Activated naive CD8-positive, alpha-beta T cell treated with anti-CD3 and anti-CD28 coated beads, Interleukin-2, amount 10 ng/mL, durations not matched to agents 7 days and 5 days (primary cell): Measurements from ENCODE around the gene MAPK7. TPM values are rescaled to one million over a fixed set of nuclear protein-coding genes. Genes with fewer than 3 reads are reported as not detected.

ENCODE experiments used
- ATAC-seq: fragments of 150-1000 bp; cut with Tn5 transposase; one replicate; pipeline ENCODE4 v1.10.0; 2021; ENCODE audit warnings: low read depth, moderate library complexity
- POLR2A ChIA-PET: fragments of 350-600 bp; sonication (Branson Sonifier 250); formaldehyde crosslinking; loops from one replicate; lab custom pipeline; 2021; ENCODE audit warnings: antibody characterized with exemption; lab: Charles Lee
- DNase-seq: peaks from one replicate; pipeline ENCODE4 v3.0.0; 2021
- H3K27ac Mint-ChIP-seq: one replicate; pipeline ENCODE4 v1.8.0; 2022; ENCODE audit warnings: mild to moderate bottlenecking, mixed read lengths
- H3K27me3 Mint-ChIP-seq: one replicate; pipeline ENCODE4 v1.8.0; 2022; ENCODE audit warnings: mild to moderate bottlenecking, moderate library complexity, mixed read lengths
- H3K36me3 Mint-ChIP-seq: one replicate; pipeline ENCODE4 v1.8.0; 2021; ENCODE audit warnings: mild to moderate bottlenecking, mixed read lengths
- H3K4me1 Mint-ChIP-seq: one replicate; pipeline ENCODE4 v1.8.0; 2021; ENCODE audit warnings: mixed read lengths
- H3K4me3 Mint-ChIP-seq: one replicate; pipeline ENCODE4 v1.8.0; 2022; ENCODE audit warnings: mild to moderate bottlenecking, moderate library complexity, mixed read lengths
- H3K9me3 Mint-ChIP-seq: one replicate; pipeline ENCODE4 v1.8.0; 2021; ENCODE audit warnings: mixed read lengths
- total RNA-seq, 2 experiments: library from RNA; stranded (reverse); gene quantifications; one replicate each; pipeline ENCODE4 v1.2.3, GENCODE V29; 2021

The MAPK7 gene
- total RNA-seq, 2 experiments from 2014 or later: 26.8 to 27.4 TPM

DNA sequence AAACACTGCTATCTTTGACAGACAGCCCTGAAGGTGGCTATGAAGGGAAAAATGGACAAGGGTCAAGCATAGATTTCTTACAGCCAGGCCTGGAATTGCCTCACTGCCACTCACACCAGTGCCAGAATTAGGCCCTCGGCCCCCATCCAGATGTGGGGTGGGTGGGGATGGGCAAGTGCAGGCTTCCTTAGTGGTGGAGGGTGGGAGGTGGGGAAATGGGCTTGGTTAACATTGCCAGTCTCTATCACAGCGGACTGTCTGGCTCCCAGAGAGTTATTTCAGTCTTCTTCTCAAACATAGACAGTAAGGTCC, 40.6 kb upstream of the MAPK7 start:
- ATAC-seq: peak; percentile 9
- POLR2A ChIA-PET: no interaction called here
- no peaks in the 10 kb centered on the region for H3K4me1 Mint-ChIP-seq

DNA sequence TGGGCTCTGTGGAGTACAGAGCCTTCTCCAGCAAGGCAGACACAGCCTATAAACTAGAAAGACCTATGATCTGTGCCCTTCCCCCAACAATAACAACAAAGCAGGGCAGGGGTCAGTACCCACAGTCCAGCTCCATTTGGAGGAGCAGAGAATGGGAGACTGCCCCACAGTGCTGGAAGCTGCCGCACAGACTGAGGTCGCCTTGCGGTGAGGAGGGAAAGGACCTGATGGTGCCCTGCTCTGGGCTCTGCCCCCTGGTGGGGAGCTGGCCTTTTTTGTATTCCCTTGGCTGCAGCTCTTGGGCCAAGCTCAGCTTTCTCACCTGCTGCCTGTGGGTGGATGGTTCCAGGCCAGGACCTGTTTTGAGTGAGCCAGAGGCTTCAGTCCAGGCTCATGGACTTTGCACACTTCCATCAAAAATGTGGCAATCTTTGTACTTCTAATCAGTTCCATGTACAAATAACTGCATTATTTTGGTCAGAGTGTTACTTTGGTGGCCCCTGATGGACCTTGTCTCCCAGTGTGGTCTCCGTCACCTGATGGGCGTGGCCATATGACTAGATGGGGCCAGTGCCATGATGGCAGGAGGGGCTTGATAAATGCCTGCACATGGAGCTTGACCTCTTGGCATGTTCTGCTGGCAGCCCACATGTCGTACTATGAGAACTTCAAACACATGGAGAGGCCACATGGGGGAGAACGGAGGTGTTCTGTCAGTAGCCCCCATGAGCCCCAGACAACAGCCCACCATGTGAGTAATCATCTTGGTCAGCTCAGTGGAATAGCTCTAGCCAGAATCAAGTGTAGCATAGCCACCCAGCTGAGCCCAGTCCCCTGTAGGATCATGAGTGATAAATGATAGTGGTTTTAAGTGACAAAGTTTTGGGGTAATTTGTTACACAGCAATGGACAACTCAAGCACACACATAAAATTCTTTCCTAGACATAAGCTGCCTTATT, 40.0 kb upstream of the MAPK7 start:
- Mint-ChIP-seq H3K4me1 (no peaks in the 10 kb centered on the region), H3K27me3 (peaks cover 23% of the 10 kb centered on the region), H3K4me3 (no peak overlapping the region), H3K9me3 (no peaks in the 10 kb centered on the region), H3K27ac (no peak overlapping the region), H3K36me3 (no peaks in the 10 kb centered on the region)
- ATAC-seq (peak; percentile 80), DNase-seq (peak; percentile 61)
- POLR2A ChIA-PET: no interaction called here

More for the DNA sequence above, 40.6 kb upstream of the MAPK7 start:
- no peaks in the 10 kb centered on the region for H3K36me3 Mint-ChIP-seq
- DNase-seq: no peak
- H3K4me3 Mint-ChIP-seq: no peak overlapping the region
- no peak overlapping the region for H3K27ac Mint-ChIP-seq
- no peaks in the 10 kb centered on the region for H3K9me3 Mint-ChIP-seq
- peaks cover 23% of the 10 kb centered on the region for H3K27me3 Mint-ChIP-seq

DNA sequence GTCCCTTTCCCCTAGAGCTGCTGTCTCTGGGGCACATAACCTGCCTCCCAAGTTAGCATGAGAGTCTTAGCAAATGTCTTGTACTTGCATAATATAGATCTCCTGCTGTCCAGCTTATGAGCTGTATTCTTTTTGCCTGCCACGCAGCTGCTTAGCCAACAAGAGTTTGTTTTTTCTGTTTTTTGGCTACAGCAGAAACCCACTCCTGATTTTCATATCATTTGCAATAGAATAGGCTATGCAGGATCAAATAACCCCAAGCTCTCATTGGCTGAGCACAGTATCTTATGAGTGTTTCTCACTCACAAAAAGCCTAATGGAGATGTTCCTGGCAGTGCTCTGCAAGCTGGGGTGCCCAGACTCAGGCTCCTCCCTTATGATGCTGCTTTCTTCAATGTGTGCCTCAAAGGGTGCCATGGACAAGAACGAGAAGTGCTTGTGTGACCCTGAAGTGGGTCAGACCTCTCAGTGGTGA, 38.9 kb upstream of the MAPK7 start:
- ATAC-seq (no peak), DNase-seq (no peak)
- Mint-ChIP-seq H3K27me3 (peaks cover 23% of the 10 kb centered on the region), H3K4me3 (no peak overlapping the region), H3K36me3 (no peaks in the 10 kb centered on the region), H3K9me3 (no peaks in the 10 kb centered on the region), H3K4me1 (no peaks in the 10 kb centered on the region), H3K27ac (no peak overlapping the region)
- POLR2A ChIA-PET: interaction anchor here (0.7 kb wide), 1 partner anchor 36 kb away, joined by 3 read pairs; no protein-coding TSS in a partner anchor

DNA sequence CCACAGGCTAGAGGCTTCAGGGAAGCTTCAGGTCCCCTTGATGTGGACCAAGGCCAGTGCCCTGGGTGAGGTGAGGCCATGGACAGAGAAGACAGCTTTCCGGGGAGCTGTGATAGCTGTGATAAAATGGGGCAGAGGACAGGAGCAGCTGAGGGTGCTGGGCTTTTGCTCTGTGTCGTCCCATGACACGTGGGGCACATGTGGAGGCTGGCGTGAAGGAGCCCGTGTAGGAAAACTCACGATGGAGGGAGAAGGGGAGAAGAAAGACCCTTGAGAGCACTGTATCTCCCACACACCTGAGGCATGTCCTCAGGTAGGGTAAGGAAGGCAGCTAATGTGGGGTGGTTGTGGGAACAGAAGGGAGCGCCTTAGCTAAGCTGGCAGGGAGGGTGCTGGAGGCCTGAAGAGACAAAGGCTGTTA, 37.1 kb upstream of the MAPK7 start:
- no peak for DNase-seq
- H3K36me3 Mint-ChIP-seq: no peaks in the 10 kb centered on the region
- H3K4me3 Mint-ChIP-seq: no peak overlapping the region
- no peaks in the 10 kb centered on the region for H3K4me1 Mint-ChIP-seq
- no peak for ATAC-seq
- H3K27ac Mint-ChIP-seq: no peak overlapping the region
- peaks cover 20% of the 10 kb centered on the region for H3K27me3 Mint-ChIP-seq
- no peaks in the 10 kb centered on the region for H3K9me3 Mint-ChIP-seq
- POLR2A ChIA-PET: no interaction called here

DNA sequence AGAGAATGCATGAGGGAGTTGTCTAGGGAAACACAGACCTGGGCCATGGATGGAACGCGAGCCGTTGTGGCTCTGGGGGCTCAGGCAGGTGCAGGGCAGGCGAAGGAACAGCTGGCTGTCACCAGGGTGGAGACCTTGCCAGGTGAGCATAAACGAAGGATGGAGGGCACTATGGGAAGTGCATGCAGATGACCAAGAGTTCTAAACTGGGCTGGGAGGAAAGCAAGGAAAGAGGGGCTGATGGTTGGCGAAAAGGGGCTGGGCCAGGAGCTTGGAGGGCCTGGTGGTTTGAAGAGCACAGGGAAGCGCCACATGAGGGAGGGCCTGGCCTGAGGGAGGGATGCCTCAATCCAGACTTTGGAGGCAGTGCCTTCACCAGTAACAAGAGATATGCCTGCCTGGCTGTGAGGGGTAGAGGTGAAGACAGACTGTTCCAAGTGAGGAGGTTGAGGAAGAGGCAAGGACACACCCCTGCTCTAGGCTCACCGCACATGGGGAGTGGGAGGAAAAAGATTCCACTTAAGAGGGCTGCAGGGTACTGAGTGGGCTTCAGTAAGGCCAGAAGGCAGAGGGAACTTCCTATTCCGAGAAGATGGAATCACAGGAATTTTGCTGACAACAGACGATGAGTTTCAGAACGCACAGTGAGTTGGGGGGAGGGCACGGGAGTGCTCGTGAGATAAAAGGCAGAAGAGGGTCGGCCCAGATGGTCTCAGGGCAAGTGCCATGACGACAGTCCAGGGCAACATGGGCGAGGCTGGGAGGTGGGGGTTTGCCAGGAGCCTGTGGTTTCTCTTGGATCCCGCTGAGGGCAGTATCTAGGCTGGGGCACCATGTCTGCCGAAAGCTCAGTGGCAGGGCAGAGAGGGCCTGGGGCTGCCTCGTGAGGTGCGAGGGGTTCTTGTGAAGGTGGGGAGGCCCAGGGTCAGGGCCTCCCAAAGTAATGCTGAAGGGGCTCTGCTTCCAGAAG, 36.4 kb upstream of the MAPK7 start:
- H3K4me1 Mint-ChIP-seq: no peaks in the 10 kb centered on the region
- no peaks in the 10 kb centered on the region for H3K36me3 Mint-ChIP-seq
- H3K27me3 Mint-ChIP-seq: peaks cover 20% of the 10 kb centered on the region
- no peaks in the 10 kb centered on the region for H3K9me3 Mint-ChIP-seq
- no peak overlapping the region for H3K27ac Mint-ChIP-seq
- POLR2A ChIA-PET: no interaction called here
- DNase-seq (no peak), ATAC-seq (no peak)
- H3K4me3 Mint-ChIP-seq: no peak overlapping the region

DNA sequence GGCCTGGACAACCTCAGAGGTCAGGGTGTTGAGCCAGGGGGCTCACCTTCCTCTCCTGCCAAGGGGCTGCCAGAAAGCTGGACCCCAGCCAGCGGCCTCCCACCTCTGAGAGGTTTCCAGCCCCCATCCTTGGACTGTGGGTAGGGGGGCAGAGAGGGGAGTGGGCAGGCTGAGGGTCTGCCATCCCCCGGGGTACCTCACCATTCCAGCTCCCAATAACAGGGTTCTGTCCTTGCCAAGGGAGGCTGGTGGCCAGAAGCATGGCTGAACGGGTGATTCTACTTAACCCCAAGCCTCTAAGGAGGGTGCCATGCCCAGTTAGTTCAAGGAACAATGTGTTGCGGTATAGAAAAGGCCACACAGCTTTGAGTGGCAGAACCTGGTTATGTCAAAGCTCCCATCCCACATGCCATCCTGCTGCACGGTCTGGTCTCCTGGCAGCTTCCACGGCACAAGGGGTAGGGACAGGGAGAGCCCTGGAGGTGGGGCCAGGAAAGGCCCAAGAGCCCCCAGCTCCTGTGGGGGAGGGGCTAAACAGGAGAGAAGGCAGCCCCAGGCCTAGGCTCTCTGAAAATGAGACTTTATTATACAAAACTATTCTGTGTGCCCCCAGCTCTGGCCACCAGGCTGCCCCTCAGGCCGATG, 35.6 kb upstream of the MAPK7 start:
- ATAC-seq (no peak), DNase-seq (no peak)
- H3K4me3 Mint-ChIP-seq: no peak overlapping the region
- no peaks in the 10 kb centered on the region for H3K9me3 Mint-ChIP-seq
- no peaks in the 10 kb centered on the region for H3K4me1 Mint-ChIP-seq
- peaks cover 16% of the 10 kb centered on the region for H3K27me3 Mint-ChIP-seq
- POLR2A ChIA-PET: no interaction called here
- H3K27ac Mint-ChIP-seq: no peak overlapping the region
- H3K36me3 Mint-ChIP-seq: no peaks in the 10 kb centered on the region

DNA sequence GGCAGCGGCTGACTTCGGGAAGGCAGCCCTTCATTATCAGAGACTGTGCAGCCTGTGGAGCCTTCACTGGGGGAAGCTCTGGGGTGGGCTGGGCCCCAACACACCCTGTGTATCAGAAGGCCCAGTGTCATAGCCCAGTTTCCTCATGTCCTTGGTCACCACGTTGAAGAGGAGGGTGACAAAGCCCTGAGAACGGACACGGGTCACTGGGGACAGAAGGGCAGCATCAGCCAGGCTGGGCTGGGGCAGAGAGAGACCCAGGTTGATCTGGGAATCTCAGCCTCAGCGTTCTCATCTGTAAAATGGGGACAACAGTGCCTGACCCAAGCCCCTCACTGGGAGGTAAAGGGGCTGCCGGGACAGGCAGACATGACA, 35.1 kb upstream of the MAPK7 start:
- POLR2A ChIA-PET: no interaction called here
- Mint-ChIP-seq H3K4me3 (no peak overlapping the region), H3K36me3 (no peaks in the 10 kb centered on the region), H3K27me3 (peaks cover 16% of the 10 kb centered on the region), H3K9me3 (no peaks in the 10 kb centered on the region), H3K27ac (no peak overlapping the region), H3K4me1 (no peaks in the 10 kb centered on the region)
- DNase-seq (no peak), ATAC-seq (no peak)

DNA sequence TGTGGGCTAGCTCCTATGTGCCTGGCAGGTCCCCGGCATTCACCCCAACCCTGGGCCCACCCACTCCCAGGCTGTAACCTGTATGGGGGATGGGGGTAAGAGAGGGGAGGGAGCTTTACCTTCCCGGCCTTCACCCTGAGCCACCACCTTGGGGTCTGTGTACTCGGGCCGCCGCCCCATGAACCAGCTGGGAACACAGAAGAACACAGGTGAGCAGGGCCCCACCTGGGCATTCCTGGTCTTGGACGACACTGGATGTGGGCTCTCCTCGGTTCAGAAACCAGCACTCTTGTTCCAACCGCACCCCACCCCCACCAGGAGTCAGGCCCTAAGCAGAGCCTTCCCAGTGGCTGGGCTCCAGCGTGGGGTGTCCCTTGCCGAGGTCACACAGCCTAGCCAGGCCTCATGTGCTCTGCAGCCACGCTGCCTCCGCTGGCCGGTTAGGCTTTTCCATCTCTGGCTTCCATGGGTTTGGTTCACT, 34.6 kb upstream of the MAPK7 start:
- Mint-ChIP-seq H3K36me3 (no peaks in the 10 kb centered on the region), H3K4me3 (no peak overlapping the region), H3K9me3 (no peaks in the 10 kb centered on the region), H3K27me3 (peaks cover 14% of the 10 kb centered on the region), H3K27ac (no peak overlapping the region), H3K4me1 (no peaks in the 10 kb centered on the region)
- DNase-seq (no peak), ATAC-seq (no peak)
- POLR2A ChIA-PET: no interaction called here

DNA sequence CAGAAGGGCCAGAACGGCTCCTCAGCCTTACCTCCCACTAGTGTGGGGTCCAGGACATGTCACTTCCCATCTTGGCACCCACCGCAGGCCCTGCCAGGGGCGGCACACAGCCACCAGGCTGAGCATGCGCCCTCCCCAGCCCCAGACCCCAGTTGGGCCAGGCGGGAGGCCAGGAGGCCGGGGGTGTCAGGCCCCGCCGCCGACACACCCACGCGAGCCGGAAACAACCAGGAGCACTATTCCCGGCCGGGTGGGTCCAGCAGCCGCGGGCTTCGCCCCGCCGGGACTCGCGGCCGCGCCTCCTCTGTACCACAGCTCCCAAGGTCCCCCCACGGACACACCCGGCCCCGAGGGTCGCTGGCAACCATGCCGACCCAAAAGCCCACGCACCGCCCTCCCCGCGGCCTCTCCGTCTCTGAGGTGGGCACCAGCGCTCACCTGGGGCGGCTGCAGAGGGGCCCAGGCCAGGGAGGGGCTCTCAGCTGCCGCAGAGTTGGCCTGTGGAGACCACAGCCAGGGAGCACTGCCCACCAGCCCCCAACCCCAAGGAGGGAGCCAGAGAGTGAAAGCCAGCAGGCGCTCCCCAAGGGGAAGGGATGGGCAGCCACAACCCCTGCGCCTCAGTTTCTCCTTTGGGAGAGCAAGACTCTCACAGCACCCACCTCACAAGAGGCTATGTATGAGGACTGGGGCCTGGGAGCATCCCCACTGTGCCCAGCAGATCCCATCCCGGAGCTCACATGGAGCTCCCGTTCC, 33.8 kb upstream of the MAPK7 start:
- ATAC-seq (no peak), DNase-seq (no peak)
- POLR2A ChIA-PET: no interaction called here
- Mint-ChIP-seq H3K27ac (no peak overlapping the region), H3K36me3 (no peaks in the 10 kb centered on the region), H3K27me3 (peaks cover 6% of the 10 kb centered on the region), H3K4me1 (no peaks in the 10 kb centered on the region), H3K9me3 (no peaks in the 10 kb centered on the region), H3K4me3 (no peak overlapping the region)

DNA sequence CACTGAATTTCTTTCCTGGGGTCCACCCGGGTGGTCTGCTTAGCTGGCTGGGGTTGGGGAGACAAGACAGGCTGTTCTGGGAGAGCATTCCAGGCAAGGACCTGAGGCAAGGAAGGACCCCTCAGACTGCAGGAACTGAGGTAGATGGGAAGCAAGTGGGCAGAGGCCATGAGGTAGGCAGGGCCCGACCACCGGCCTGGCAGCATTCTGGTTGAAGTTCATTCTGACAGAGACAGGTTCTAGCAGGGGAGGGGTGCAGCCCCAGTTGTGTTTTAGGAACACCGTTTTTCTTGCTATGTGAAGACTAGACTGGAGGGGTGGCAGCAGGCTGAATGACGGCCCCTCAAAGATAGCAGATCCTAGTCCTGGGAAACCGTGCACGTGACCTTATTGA, 33.2 kb upstream of the MAPK7 start:
- Mint-ChIP-seq H3K9me3 (no peaks in the 10 kb centered on the region), H3K27me3 (peaks cover 3% of the 10 kb centered on the region), H3K4me3 (no peak overlapping the region), H3K36me3 (no peaks in the 10 kb centered on the region), H3K4me1 (no peaks in the 10 kb centered on the region), H3K27ac (no peak overlapping the region)
- POLR2A ChIA-PET: no interaction called here
- DNase-seq (no peak), ATAC-seq (no peak)

DNA sequence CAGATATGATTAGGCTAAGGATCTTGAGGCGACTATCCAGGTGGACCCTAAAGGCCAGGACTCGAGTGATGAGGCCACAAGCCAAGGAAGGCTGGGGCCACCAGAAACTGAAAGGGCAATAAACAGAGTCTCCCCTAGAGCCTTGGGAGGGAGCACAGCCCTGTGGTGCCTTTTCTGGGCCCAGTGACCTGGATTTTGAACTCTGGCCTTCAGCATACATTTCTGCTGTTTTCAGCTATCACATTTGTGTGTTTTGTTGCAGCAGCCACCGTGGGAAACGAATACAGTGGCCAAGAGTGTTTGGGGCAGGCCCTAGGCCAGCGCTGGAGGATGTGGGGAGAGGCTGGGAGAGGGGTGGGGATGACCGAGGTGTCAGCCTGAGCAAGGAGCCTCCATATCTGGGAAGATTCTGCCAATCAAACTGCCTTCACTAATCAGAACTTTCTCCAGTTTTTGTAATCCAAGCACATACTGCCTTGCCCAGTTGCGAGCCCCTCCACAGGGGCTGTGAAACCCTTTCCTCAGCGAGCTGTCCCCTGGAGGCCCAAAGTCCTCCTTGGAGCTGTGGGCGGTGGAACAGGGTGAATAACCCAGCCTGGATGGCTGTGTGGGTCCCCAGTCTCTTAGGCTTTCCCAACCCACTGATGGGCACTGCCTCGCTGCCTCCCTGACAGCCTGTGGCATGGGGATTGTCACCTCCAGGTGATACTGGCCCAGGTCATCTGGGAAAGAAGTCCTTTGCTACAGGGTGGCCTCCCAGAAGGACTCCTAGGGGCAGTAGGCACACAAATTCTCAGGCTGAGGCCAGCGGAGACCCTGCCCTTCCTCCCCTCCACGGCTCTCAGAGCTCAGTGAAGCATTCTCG, 32.6 kb upstream of the MAPK7 start:
- DNase-seq (no peak), ATAC-seq (no peak)
- Mint-ChIP-seq H3K27me3 (peaks cover 3% of the 10 kb centered on the region), H3K4me3 (no peak overlapping the region), H3K9me3 (no peaks in the 10 kb centered on the region), H3K4me1 (no peaks in the 10 kb centered on the region), H3K36me3 (no peaks in the 10 kb centered on the region), H3K27ac (no peak overlapping the region)
- POLR2A ChIA-PET: no interaction called here
